ENCODE data around the gene KRTAP5-3.
"Not testable (repeated sequence)": the region's sequence is repeated elsewhere in the genome, so short reads cannot be mapped to it uniquely, and the experiment has no call there.

KRTAP5-3 gene

GRCh38 chr11:1650918-1651262 lies 42.6 kb upstream of the KRTAP5-3 start:
- Histone ChIP-seq H3K36me3 (no peaks in the 10 kb centered on the region), H3K4me3 (ENCODE audit: low read depth, low read length) (no peak overlapping the region), H3K27me3 (ENCODE audit: insufficient read depth, low read depth, severe bottlenecking) (peaks cover 94% of the 10 kb centered on the region), H3K9me3 (ENCODE audit: severe bottlenecking) (no peaks in the 10 kb centered on the region), H3K27ac (no peak overlapping the region)
- TF ChIP-seq CTCF (IDR thresholded peaks at IDR 0.05; ENCODE audit: low read depth, low read length), result no peak
- DNase-seq, result no peak

GRCh38 chr11:1650034-1650917 lies 42.0 kb upstream of the KRTAP5-3 start:
- H3K27ac ChIP-seq, result no peak overlapping the region
- no peak overlapping the region for H3K4me3 ChIP-seq (ENCODE audit: low read depth, low read length)
- no peak for TF ChIP-seq CTCF (IDR thresholded peaks at IDR 0.05; ENCODE audit: low read depth, low read length)
- no peaks in the 10 kb centered on the region for H3K36me3 ChIP-seq
- no peaks in the 10 kb centered on the region for H3K9me3 ChIP-seq (ENCODE audit: severe bottlenecking)
- DNase-seq, result no peak
- peaks cover 94% of the 10 kb centered on the region for H3K27me3 ChIP-seq (ENCODE audit: insufficient read depth, low read depth, severe bottlenecking)

GRCh38 chr11:1648653-1649420 lies 40.6 kb upstream of the KRTAP5-3 start:
- H3K36me3 ChIP-seq, result no peaks in the 10 kb centered on the region
- H3K27me3 ChIP-seq (ENCODE audit: insufficient read depth, low read depth, severe bottlenecking), result peaks cover 93% of the 10 kb centered on the region
- H3K4me3 ChIP-seq (ENCODE audit: low read depth, low read length), result no peak overlapping the region
- no peak overlapping the region for H3K27ac ChIP-seq
- H3K9me3 ChIP-seq (ENCODE audit: severe bottlenecking), result no peaks in the 10 kb centered on the region
- no peak for DNase-seq
- TF ChIP-seq CTCF (IDR thresholded peaks at IDR 0.05; ENCODE audit: low read depth, low read length), result no peak

GRCh38 chr11:1647901-1648652 lies 39.8 kb upstream of the KRTAP5-3 start:
- H3K9me3 ChIP-seq (ENCODE audit: severe bottlenecking), result no peaks in the 10 kb centered on the region
- TF ChIP-seq CTCF (IDR thresholded peaks at IDR 0.05; ENCODE audit: low read depth, low read length), result no peak
- no peak overlapping the region for H3K27ac ChIP-seq
- no peak for DNase-seq
- H3K27me3 ChIP-seq (ENCODE audit: insufficient read depth, low read depth, severe bottlenecking), result peaks cover 93% of the 10 kb centered on the region
- no peaks in the 10 kb centered on the region for H3K36me3 ChIP-seq
- H3K4me3 ChIP-seq (ENCODE audit: low read depth, low read length), result no peak overlapping the region

- H3K4me3 ChIP-seq (ENCODE audit: low read depth, low read length); DNase-seq; H3K36me3 ChIP-seq; H3K9me3 ChIP-seq (ENCODE audit: severe bottlenecking); H3K27ac ChIP-seq: not testable (repeated sequence)
- peaks cover 88% of the 10 kb centered on the region for H3K27me3 ChIP-seq (ENCODE audit: insufficient read depth, low read depth, severe bottlenecking)
Observed at GRCh38 chr11:1646540-1646939, 38.3 kb upstream of the KRTAP5-3 start.

GRCh38 chr11:1645357-1645821 lies 37.1 kb upstream of the KRTAP5-3 start:
- no peaks in the 10 kb centered on the region for H3K36me3 ChIP-seq
- peaks cover 87% of the 10 kb centered on the region for H3K27me3 ChIP-seq (ENCODE audit: insufficient read depth, low read depth, severe bottlenecking)
- no peak overlapping the region for H3K4me3 ChIP-seq (ENCODE audit: low read depth, low read length)
- H3K27ac ChIP-seq, result no peak overlapping the region
- DNase-seq, result no peak
- TF ChIP-seq CTCF (IDR thresholded peaks at IDR 0.05; ENCODE audit: low read depth, low read length), result no peak
- no peaks in the 10 kb centered on the region for H3K9me3 ChIP-seq (ENCODE audit: severe bottlenecking)

All from WERI-Rb-1 (cell line).